ENCODE measurements around the gene THBD.

- TF ChIP-seq POLR2A (IDR thresholded peaks at IDR 0.05): no peak
- TF ChIP-seq CTCF (IDR thresholded peaks at IDR 0.05): no peak
Observed at GRCh38 chr20:23090878-23091277, 41.4 kb upstream of the THBD start.
